Measurements from ENCODE around the gene C1orf115.

- TF ChIP-seq REST (IDR thresholded peaks at IDR 0.05; ENCODE audit: insufficient read depth in 1 of 2, low read depth in 2 of 2, low read length in 2 of 2) (no peak), POLR2AphosphoS5 (IDR thresholded peaks at IDR 0.05; ENCODE audit: low read depth, low read length) (no peak), SIN3A (IDR thresholded peaks at IDR 0.05; ENCODE audit: borderline replicate concordance, insufficient read depth, low read length) (no peak), TAF1 (IDR thresholded peaks at IDR 0.05; ENCODE audit: borderline replicate concordance, insufficient read depth, low read length) (no peak), FOXP2 (optimal IDR thresholded peaks at IDR 0.05; ENCODE audit: borderline replicate concordance, extremely low read depth, extremely low read length, insufficient read depth) (no peak)
These were observed 21.1 kb downstream of the C1orf115 start for GRCh38 chr1:220711056-220711809.

All from PFSK-1 (cell line).